Panc1 (cell line): Measurements from ENCODE around the gene DEXI. TPM values are rescaled to one million over a fixed set of nuclear protein-coding genes. Genes with fewer than 3 reads are reported as not detected.

Source experiments
- ATAC-seq: fragments of 200-7000 bp; cut with Tn5 transposase; 2 replicates; pipeline ENCODE4 v1.9.1; 2020; ENCODE audit warnings: mild to moderate bottlenecking, moderate library complexity
- BruUV-seq: library from RNA; stranded (reverse); fragments of 400-500 nt; replicated peaks from 2 replicates; lab custom pipeline; 2021; lab: Mats Ljungman, UMichigan
- CTCF ChIA-PET: fragments of 300-600 bp; sonication (Branson Sonifier 250); formaldehyde crosslinking; loops from one replicate; lab custom pipeline; 2022; ENCODE audit warnings: antibody characterized with exemption; lab: Charles Lee
- POLR2A ChIA-PET: fragments of 300-600 bp; sonication (Branson Sonifier 250); formaldehyde crosslinking; loops from one replicate; lab custom pipeline; 2022; ENCODE audit warnings: antibody characterized with exemption; lab: Charles Lee
- DNase-seq: peaks from one replicate; pipeline ENCODE4 v3.0.0-alpha.2; 2010; ENCODE audit warnings: low read depth, low spot score
- H3K27ac ChIP-seq: 2 replicates; pipeline ENCODE4 v1.5.1; 2011; ENCODE audit warnings: mild to moderate bottlenecking, low read length, inconsistent platforms
- H3K27me3 ChIP-seq: fragments of 200-500 bp; sonication (Bioruptor generic); 2 replicates; pipeline ENCODE4 v1.6.0; 2014; ENCODE audit warnings: low read length, inconsistent platforms; ENCODE audit not compliant: control insufficient read depth, insufficient read depth
- H3K36me3 ChIP-seq: fragments of 200-500 bp; sonication (Bioruptor generic); 2 replicates; pipeline ENCODE4 v1.5.1; 2014; ENCODE audit warnings: inconsistent platforms, mild to moderate bottlenecking, low read length, moderate library complexity; ENCODE audit not compliant: control insufficient read depth, insufficient read depth
- H3K4me1 ChIP-seq: 2 replicates; pipeline ENCODE4 v1.5.1; 2011; ENCODE audit warnings: inconsistent platforms, mild to moderate bottlenecking, low read length, moderate library complexity; ENCODE audit not compliant: control insufficient read depth, insufficient read depth
- H3K4me3 ChIP-seq, 2 experiments: 2 replicates each; pipeline ENCODE4 v1.5.1; 2011 to 2012; ENCODE audit warnings: low read depth in 2 of 2, low read length in 2 of 2, mild to moderate bottlenecking in 2 of 2, inconsistent platforms in 1 of 2, moderate library complexity in 1 of 2
- H3K9me3 ChIP-seq: fragments of 200-500 bp; sonication (Bioruptor generic); 2 replicates; pipeline ENCODE4 v1.5.1; 2014; ENCODE audit warnings: low read depth, mild to moderate bottlenecking, inconsistent platforms, low read length, moderate library complexity; ENCODE audit not compliant: control insufficient read depth, insufficient read depth
- CTCF ChIP-seq: fragments of 450-650 bp; IDR thresholded peaks from 2 replicates; pipeline ENCODE4 v1.5.1; 2017; ENCODE audit warnings: mild to moderate bottlenecking
- POLR2AphosphoS5 ChIP-seq: IDR thresholded peaks from 2 replicates; pipeline ENCODE4 v1.6.1; 2012; ENCODE audit warnings: mild to moderate bottlenecking, low read depth, low read length, moderate library complexity
- REST ChIP-seq, 2 experiments: IDR thresholded peaks; 2 replicates each; pipeline ENCODE4 v1.6.1; 2011 to 2012; ENCODE audit warnings: low read depth in 2 of 2, control low read depth in 1 of 2, low read length in 1 of 2, mild to moderate bottlenecking in 1 of 2, moderate library complexity in 1 of 2; ENCODE audit not compliant: insufficient read depth in 1 of 2
- SIN3A ChIP-seq: IDR thresholded peaks from 2 replicates; pipeline ENCODE4 v1.6.1; 2012; ENCODE audit warnings: low read depth, mild to moderate bottlenecking, low read length, moderate library complexity, borderline replicate concordance; ENCODE audit not compliant: insufficient read depth
- TCF7L2 ChIP-seq: IDR thresholded peaks from 2 replicates; pipeline ENCODE4 v1.6.1; 2011; ENCODE audit warnings: mild to moderate bottlenecking, low read depth, low read length, inconsistent platforms
- in situ Hi-C: cut with HindIII; loops from 2 replicates; pipeline ENCODE4 v1.10.0; 2016; ENCODE audit warnings: low sequenced_read_pairs, low pct_unique_long_range_greater_than_20kb
- intact Hi-C: fragments of 100-400 bp; cut with micrococcal nuclease; formaldehyde crosslinking; loops from one replicate; pipeline ENCODE4 v1.10.0; 2022; ENCODE audit not compliant: unreplicated experiment
- total RNA-seq: library from RNA; stranded (reverse); gene quantifications from one replicate; pipeline ENCODE4 v1.2.1, GENCODE V29; 2021; ENCODE audit not compliant: unreplicated experiment

Gene DEXI
- total RNA-seq, 1 experiment from 2014 or later = 32.2 TPM

- no peak for DNase-seq
- H3K4me1 ChIP-seq = peaks cover 26% of the 10 kb centered on the region
- no peaks in the 10 kb centered on the region for H3K27me3 ChIP-seq
- intact Hi-C loops (no loop called here), in situ Hi-C loops (no loop called here)
- H3K9me3 ChIP-seq = no peaks in the 10 kb centered on the region
- CTCF ChIA-PET = no interaction called here
- H3K27ac ChIP-seq = no peak overlapping the region
- no peaks in the 10 kb centered on the region for H3K36me3 ChIP-seq
- POLR2A ChIA-PET = no interaction called here
- TF ChIP-seq TCF7L2 = no peak
- TF ChIP-seq CTCF = no peak
- TF ChIP-seq SIN3A = no peak
- no peak for TF ChIP-seq POLR2AphosphoS5
- no peak for TF ChIP-seq REST (IDR thresholded peaks at IDR 0.05; ENCODE audit: insufficient read depth in 1 of 2, low read depth in 2 of 2, low read length in 1 of 2)
- no peak overlapping the region for H3K4me3 ChIP-seq
- ATAC-seq = no peak
- no TSS peak for BruUV-seq
Observed at GRCh38 chr16:10938321-10938720, 3.9 kb downstream of the DEXI start.

DNA sequence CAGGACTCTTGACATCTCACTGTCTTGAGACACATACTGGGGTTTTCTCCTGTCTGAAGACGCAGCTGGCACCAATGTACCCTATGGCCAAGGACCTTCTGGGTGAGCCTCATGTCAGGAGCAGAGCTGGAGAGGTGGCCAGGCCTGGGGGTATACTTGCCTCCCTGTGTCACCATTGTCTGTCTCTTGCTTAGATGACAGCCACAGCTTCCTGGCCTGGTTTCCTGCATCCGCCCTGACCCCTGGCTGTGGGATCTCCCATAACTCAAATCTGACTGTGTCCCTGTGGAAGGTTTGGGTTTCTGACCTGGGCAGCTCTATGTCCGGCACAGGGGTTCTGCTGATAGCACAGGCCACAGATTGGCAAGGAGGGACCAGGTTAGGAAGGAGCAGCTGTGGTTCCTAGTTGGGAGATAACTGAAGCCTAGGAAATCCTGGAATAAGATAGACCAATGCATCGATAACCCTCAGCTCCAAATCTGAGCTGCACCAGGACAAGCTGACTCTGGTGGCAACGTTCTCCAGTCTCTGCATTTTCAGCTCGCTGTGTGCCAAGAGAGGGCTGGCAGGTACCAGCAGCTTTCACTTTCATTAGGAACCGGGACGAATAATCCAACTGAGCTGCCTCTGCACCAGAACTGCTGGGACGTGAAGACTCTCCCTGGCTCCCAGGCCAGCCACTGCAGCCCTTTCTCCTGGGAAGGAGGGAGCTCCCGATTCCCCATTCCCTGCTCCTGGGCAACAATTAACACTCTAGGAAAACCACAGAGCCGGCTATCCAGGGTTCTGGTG lies 5.0 kb downstream of the DEXI start:
- no TSS peak for BruUV-seq
- intact Hi-C loops = no loop called here
- Histone ChIP-seq H3K27me3 (no peaks in the 10 kb centered on the region), H3K36me3 (no peaks in the 10 kb centered on the region), H3K9me3 (no peaks in the 10 kb centered on the region), H3K4me3 (no peak overlapping the region), H3K4me1 (peaks cover 21% of the 10 kb centered on the region), H3K27ac (no peak overlapping the region)
- TF ChIP-seq POLR2AphosphoS5 (no peak), CTCF (no peak), SIN3A (no peak), TCF7L2 (no peak), REST (IDR thresholded peaks at IDR 0.05; ENCODE audit: insufficient read depth in 1 of 2, low read depth in 2 of 2, low read length in 1 of 2) (no peak)
- POLR2A ChIA-PET = interaction anchor here (0.6 kb wide), 1 partner anchor 1009 kb away, joined by 6 read pairs; no protein-coding TSS in a partner anchor
- ATAC-seq (no peak), DNase-seq (no peak)
- CTCF ChIA-PET = no interaction called here
- in situ Hi-C loops = no loop called here
